DOHH2 (cell line): ENCODE results near the gene ELMOD3.

ENCODE experiments used
- H3F3A ChIP-seq: fragments of 200-600 bp; sonication (generic), shearing (Covaris generic); 2 replicates; pipeline ENCODE4 v1.6.0; 2016; ENCODE audit warnings: antibody characterized with exemption, mild to moderate bottlenecking; ENCODE audit not compliant: control insufficient read depth, insufficient read depth
- H3K27ac ChIP-seq: fragments of 200-600 bp; sonication (generic); 2 replicates; pipeline ENCODE4 v1.5.1; 2014; ENCODE audit warnings: low read depth, mild to moderate bottlenecking, low read length, moderate library complexity
- H3K27me3 ChIP-seq: fragments of 200-600 bp; sonication (generic); 2 replicates; pipeline ENCODE4 v1.6.1; 2014; ENCODE audit warnings: mild to moderate bottlenecking, low read length, mixed read lengths; ENCODE audit not compliant: control insufficient read depth
- H3K36me3 ChIP-seq: fragments of 200-600 bp; sonication (generic); 2 replicates; pipeline ENCODE4 v1.6.1; 2014; ENCODE audit warnings: mild to moderate bottlenecking, low read length, moderate library complexity, mixed read lengths; ENCODE audit not compliant: control insufficient read depth
- H3K4me1 ChIP-seq: fragments of 200-600 bp; sonication (generic); 2 replicates; pipeline ENCODE4 v1.6.1; 2014; ENCODE audit warnings: mild to moderate bottlenecking, low read length, mixed read lengths; ENCODE audit not compliant: control insufficient read depth
- H3K4me2 ChIP-seq: fragments of 200-600 bp; sonication (generic); 2 replicates; pipeline ENCODE4 v1.6.0; 2014; ENCODE audit warnings: mild to moderate bottlenecking, low read length, moderate library complexity
- H3K4me3 ChIP-seq: fragments of 200-600 bp; sonication (generic); 2 replicates; pipeline ENCODE4 v1.5.1; 2014; ENCODE audit warnings: mild to moderate bottlenecking, low read length, mixed read lengths
- H3K79me2 ChIP-seq: fragments of 200-600 bp; sonication (generic); 2 replicates; pipeline ENCODE4 v1.6.1; 2014; ENCODE audit warnings: mild to moderate bottlenecking, low read length, mixed read lengths; ENCODE audit not compliant: control insufficient read depth
- H3K9me2 ChIP-seq: fragments of 200-600 bp; sonication (generic); replicated peaks from 2 replicates; pipeline ENCODE4 v1.6.1; 2014; ENCODE audit warnings: mild to moderate bottlenecking, low read length, mixed read lengths; ENCODE audit not compliant: control insufficient read depth
- H3K9me3 ChIP-seq: fragments of 200-600 bp; sonication (generic); 2 replicates; pipeline ENCODE4 v1.6.1; 2014; ENCODE audit warnings: antibody characterized with exemption, low read length, mixed read lengths; ENCODE audit not compliant: control insufficient read depth, insufficient read depth
- H4K20me1 ChIP-seq: fragments of 200-600 bp; sonication (generic); 2 replicates; pipeline ENCODE4 v1.6.0; 2014; ENCODE audit warnings: low read depth, mild to moderate bottlenecking, antibody characterized with exemption, low read length, moderate library complexity; ENCODE audit not compliant: control insufficient read depth, insufficient read depth
- CTCF ChIP-seq: fragments of 200-600 bp; sonication (generic); IDR thresholded peaks from one replicate; pipeline ENCODE4 v1.5.1; 2014; ENCODE audit warnings: antibody characterized with exemption, mild to moderate bottlenecking, low read depth, low read length; ENCODE audit not compliant: poor library complexity, severe bottlenecking
- EZH2phosphoT487 ChIP-seq: fragments of 200-600 bp; sonication (generic); IDR thresholded peaks from 2 replicates; pipeline ENCODE4 v1.6.1; 2017; ENCODE audit warnings: borderline replicate concordance, mild to moderate bottlenecking, antibody characterized with exemption, low read length, moderate library complexity, mixed read lengths

Gene ELMOD3

GRCh38 chr2:85399183-85399455 is 44.5 kb downstream of the ELMOD3 start:
- Histone ChIP-seq H3K4me1 (no peaks in the 10 kb centered on the region), H3K4me2 (no peak overlapping the region), H3K27ac (no peak overlapping the region), H3K27me3 (no peaks in the 10 kb centered on the region), H3K36me3 (no peaks in the 10 kb centered on the region), H3K4me3 (no peak overlapping the region), H3K79me2 (no peaks in the 10 kb centered on the region), H3F3A (no peaks in the 10 kb centered on the region), H3K9me3 (peaks cover 2% of the 10 kb centered on the region; the same call in 1 of the 2 replicates), H3K9me2 (no peaks in the 10 kb centered on the region), H4K20me1 (no peaks in the 10 kb centered on the region)
- no peak for TF ChIP-seq EZH2phosphoT487
- no peak for TF ChIP-seq CTCF

GRCh38 chr2:85400023-85400422 is 45.5 kb downstream of the ELMOD3 start:
- Histone ChIP-seq H4K20me1 (no peaks in the 10 kb centered on the region), H3K4me3 (no peak overlapping the region), H3K4me2 (no peak overlapping the region), H3K9me2 (no peaks in the 10 kb centered on the region), H3F3A (no peaks in the 10 kb centered on the region), H3K36me3 (no peaks in the 10 kb centered on the region), H3K27ac (no peak overlapping the region), H3K4me1 (no peaks in the 10 kb centered on the region), H3K27me3 (no peaks in the 10 kb centered on the region), H3K79me2 (no peaks in the 10 kb centered on the region), H3K9me3 (peaks cover 2% of the 10 kb centered on the region; the same call in 1 of the 2 replicates)
- TF ChIP-seq CTCF (no peak), EZH2phosphoT487 (no peak)

- no peaks in the 10 kb centered on the region for H3F3A ChIP-seq
- no peaks in the 10 kb centered on the region for H4K20me1 ChIP-seq
- no peak overlapping the region for H3K4me2 ChIP-seq
- no peaks in the 10 kb centered on the region for H3K79me2 ChIP-seq
- H3K9me2 ChIP-seq = no peaks in the 10 kb centered on the region
- no peaks in the 10 kb centered on the region for H3K27me3 ChIP-seq
- peaks cover 2% of the 10 kb centered on the region; the same call in 1 of the 2 replicates for H3K9me3 ChIP-seq
- H3K4me1 ChIP-seq = no peaks in the 10 kb centered on the region
- no peaks in the 10 kb centered on the region for H3K36me3 ChIP-seq
- TF ChIP-seq EZH2phosphoT487 = no peak
- TF ChIP-seq CTCF = no peak
- H3K4me3 ChIP-seq = no peak overlapping the region
- no peak overlapping the region for H3K27ac ChIP-seq
These were observed 46.2 kb downstream of the ELMOD3 start for GRCh38 chr2:85400541-85401463.
